Measurements from ENCODE around the gene PARN. TPM values are rescaled to one million over a fixed set of nuclear protein-coding genes. Genes with fewer than 3 reads are reported as not detected.

Gene PARN
- total and polyA plus RNA-seq, 2 of the 8 experiments (the other 6 are each of a cell fraction or from before 2014, with no cell fraction given), result 24.5 to 44.6 TPM

DNA sequence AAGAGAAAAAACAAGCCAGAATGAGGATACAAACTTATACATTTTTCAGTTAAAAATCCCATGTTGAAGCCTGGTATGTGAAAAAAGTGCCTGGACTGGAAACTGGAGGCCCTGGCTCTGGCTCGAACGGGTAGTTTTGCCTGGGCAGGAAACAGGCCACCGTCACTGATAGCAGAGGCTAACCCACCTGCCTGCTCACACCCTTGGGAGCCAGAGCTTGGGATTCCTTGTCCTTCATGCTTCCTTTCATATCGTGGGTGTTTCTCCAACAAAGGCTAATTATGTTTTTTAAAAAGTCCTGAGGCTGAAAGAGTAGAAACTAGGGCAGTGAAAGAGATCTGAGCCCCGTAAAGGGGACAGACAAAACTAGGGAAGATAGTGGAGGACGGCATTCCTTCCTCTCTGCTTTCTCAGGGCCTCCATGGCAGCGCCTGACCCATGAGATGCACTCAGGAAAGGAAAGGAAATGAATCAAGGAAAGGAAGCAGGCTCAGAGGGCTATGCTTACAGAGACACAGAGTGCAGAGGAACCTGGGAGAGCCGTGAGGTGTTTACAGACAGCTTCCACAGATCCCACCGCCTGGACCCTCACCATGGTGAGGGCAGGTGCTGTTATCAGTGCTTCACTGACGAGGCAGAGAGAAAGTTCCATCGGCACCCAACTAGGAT, 138.1 kb downstream of the PARN start (continued):
- TF ChIP-seq SIN3A (conservative IDR thresholded peaks at IDR 0.05 in 1 of 2, IDR thresholded peaks at IDR 0.05 in 1 of 2; ENCODE audit: low read depth in 1 of 2, low read length in 2 of 2) (no peak), ASH2L (IDR thresholded peaks at IDR 0.05; ENCODE audit: low read length) (no peak), CREB1 (IDR thresholded peaks at IDR 0.05) (no peak)
- TF ChIP-seq, protein P1, sequence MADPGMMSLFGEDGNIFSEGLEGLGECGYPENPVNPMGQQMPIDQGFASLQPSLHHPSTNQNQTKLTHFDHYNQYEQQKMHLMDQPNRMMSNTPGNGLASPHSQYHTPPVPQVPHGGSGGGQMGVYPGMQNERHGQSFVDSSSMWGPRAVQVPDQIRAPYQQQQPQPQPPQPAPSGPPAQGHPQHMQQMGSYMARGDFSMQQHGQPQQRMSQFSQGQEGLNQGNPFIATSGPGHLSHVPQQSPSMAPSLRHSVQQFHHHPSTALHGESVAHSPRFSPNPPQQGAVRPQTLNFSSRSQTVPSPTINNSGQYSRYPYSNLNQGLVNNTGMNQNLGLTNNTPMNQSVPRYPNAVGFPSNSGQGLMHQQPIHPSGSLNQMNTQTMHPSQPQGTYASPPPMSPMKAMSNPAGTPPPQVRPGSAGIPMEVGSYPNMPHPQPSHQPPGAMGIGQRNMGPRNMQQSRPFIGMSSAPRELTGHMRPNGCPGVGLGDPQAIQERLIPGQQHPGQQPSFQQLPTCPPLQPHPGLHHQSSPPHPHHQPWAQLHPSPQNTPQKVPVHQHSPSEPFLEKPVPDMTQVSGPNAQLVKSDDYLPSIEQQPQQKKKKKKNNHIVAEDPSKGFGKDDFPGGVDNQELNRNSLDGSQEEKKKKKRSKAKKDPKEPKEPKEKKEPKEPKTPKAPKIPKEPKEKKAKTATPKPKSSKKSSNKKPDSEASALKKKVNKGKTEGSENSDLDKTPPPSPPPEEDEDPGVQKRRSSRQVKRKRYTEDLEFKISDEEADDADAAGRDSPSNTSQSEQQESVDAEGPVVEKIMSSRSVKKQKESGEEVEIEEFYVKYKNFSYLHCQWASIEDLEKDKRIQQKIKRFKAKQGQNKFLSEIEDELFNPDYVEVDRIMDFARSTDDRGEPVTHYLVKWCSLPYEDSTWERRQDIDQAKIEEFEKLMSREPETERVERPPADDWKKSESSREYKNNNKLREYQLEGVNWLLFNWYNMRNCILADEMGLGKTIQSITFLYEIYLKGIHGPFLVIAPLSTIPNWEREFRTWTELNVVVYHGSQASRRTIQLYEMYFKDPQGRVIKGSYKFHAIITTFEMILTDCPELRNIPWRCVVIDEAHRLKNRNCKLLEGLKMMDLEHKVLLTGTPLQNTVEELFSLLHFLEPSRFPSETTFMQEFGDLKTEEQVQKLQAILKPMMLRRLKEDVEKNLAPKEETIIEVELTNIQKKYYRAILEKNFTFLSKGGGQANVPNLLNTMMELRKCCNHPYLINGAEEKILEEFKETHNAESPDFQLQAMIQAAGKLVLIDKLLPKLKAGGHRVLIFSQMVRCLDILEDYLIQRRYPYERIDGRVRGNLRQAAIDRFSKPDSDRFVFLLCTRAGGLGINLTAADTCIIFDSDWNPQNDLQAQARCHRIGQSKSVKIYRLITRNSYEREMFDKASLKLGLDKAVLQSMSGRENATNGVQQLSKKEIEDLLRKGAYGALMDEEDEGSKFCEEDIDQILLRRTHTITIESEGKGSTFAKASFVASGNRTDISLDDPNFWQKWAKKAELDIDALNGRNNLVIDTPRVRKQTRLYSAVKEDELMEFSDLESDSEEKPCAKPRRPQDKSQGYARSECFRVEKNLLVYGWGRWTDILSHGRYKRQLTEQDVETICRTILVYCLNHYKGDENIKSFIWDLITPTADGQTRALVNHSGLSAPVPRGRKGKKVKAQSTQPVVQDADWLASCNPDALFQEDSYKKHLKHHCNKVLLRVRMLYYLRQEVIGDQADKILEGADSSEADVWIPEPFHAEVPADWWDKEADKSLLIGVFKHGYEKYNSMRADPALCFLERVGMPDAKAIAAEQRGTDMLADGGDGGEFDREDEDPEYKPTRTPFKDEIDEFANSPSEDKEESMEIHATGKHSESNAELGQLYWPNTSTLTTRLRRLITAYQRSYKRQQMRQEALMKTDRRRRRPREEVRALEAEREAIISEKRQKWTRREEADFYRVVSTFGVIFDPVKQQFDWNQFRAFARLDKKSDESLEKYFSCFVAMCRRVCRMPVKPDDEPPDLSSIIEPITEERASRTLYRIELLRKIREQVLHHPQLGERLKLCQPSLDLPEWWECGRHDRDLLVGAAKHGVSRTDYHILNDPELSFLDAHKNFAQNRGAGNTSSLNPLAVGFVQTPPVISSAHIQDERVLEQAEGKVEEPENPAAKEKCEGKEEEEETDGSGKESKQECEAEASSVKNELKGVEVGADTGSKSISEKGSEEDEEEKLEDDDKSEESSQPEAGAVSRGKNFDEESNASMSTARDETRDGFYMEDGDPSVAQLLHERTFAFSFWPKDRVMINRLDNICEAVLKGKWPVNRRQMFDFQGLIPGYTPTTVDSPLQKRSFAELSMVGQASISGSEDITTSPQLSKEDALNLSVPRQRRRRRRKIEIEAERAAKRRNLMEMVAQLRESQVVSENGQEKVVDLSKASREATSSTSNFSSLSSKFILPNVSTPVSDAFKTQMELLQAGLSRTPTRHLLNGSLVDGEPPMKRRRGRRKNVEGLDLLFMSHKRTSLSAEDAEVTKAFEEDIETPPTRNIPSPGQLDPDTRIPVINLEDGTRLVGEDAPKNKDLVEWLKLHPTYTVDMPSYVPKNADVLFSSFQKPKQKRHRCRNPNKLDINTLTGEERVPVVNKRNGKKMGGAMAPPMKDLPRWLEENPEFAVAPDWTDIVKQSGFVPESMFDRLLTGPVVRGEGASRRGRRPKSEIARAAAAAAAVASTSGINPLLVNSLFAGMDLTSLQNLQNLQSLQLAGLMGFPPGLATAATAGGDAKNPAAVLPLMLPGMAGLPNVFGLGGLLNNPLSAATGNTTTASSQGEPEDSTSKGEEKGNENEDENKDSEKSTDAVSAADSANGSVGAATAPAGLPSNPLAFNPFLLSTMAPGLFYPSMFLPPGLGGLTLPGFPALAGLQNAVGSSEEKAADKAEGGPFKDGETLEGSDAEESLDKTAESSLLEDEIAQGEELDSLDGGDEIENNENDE (IDR thresholded peaks at IDR 0.05; ENCODE audit: insufficient replicate concordance, low read length), result no peak
